Endothelial cell of umbilical vein (primary cell): ENCODE measurements around the gene AMER2. TPM values are rescaled to one million over a fixed set of nuclear protein-coding genes. Genes with fewer than 3 reads are reported as not detected.

Experiments
- BruUV-seq: library from RNA; stranded (reverse); fragments of 400-500 nt; replicated peaks from 2 replicates; lab custom pipeline; 2021; lab: Mats Ljungman, UMichigan
- CTCF ChIA-PET: fragments of 300-600, 350-600 bp; sonication (Branson Sonifier 250); formaldehyde crosslinking; loops from one replicate; lab custom pipeline; 2021; ENCODE audit warnings: antibody characterized with exemption, inconsistent platforms; lab: Charles Lee
- POLR2A ChIA-PET: fragments of 300-600, 350-600 bp; sonication (Branson Sonifier 250); formaldehyde crosslinking; loops from one replicate; lab custom pipeline; 2021; ENCODE audit warnings: antibody characterized with exemption, inconsistent platforms; lab: Charles Lee
- DNase-seq: peaks from one replicate; pipeline ENCODE4 v3.0.0-alpha.2; 2011; ENCODE audit warnings: low read depth, low spot score
- FAIRE-seq: peaks from 2 replicates; lab custom pipeline; 2011; peaks lifted over from hg19 to GRCh38; lab: Jason Lieb, UNC
- H2AFZ ChIP-seq: 2 replicates; pipeline ENCODE4 v1.6.0; 2012; ENCODE audit warnings: low read depth, low read length, control low read depth, inconsistent platforms
- H3K27ac ChIP-seq: 2 replicates; pipeline ENCODE4 v1.5.1; 2011; ENCODE audit warnings: low read depth, mild to moderate bottlenecking, control low read depth, low read length, moderate library complexity; ENCODE audit not compliant: insufficient read depth
- H3K27me3 ChIP-seq, 2 experiments: 2 replicates each; pipeline versions ENCODE4 v1.6.0 to v1.6.1; 2011; ENCODE audit warnings: low read length in 2 of 2, mixed read lengths in 1 of 2; ENCODE audit not compliant: control insufficient read depth in 2 of 2, insufficient read depth in 2 of 2
- H3K36me3 ChIP-seq, 2 experiments: 2 replicates in 1 of 2; 3 replicates in 1 of 2; pipeline ENCODE4 v1.5.1; 2011; ENCODE audit warnings: low read length in 2 of 2, mild to moderate bottlenecking in 1 of 2, moderate library complexity in 1 of 2; ENCODE audit not compliant: control insufficient read depth in 2 of 2, insufficient read depth in 2 of 2; ENCODE audit errors: extremely low read depth in 1 of 2
- H3K4me1 ChIP-seq: 3 replicates; pipeline ENCODE4 v1.5.1; 2011; ENCODE audit warnings: mild to moderate bottlenecking, low read length; ENCODE audit not compliant: control insufficient read depth, insufficient read depth; ENCODE audit errors: extremely low read depth
- H3K4me2 ChIP-seq: 2 replicates; pipeline ENCODE4 v1.6.1; 2011; ENCODE audit warnings: low read length, control low read depth, mixed read lengths; ENCODE audit not compliant: insufficient read depth
- H3K4me3 ChIP-seq, 3 experiments: fragments of 200-600 bp in 1 of 3; sonication (generic), shearing (Covaris generic) in 1 of 3; replicated peaks in 1 of 3; 2 replicates each; pipeline ENCODE4 v1.5.1; 2011 to 2016; ENCODE audit warnings: control low read depth in 3 of 3, low read length in 3 of 3, mild to moderate bottlenecking in 2 of 3, inconsistent platforms in 1 of 3, low read depth in 1 of 3, moderate library complexity in 1 of 3; ENCODE audit not compliant: insufficient read depth in 1 of 3
- H3K79me2 ChIP-seq: 2 replicates; pipeline ENCODE4 v1.6.0; 2012; ENCODE audit warnings: low read length, inconsistent platforms; ENCODE audit not compliant: control insufficient read depth, insufficient read depth
- H3K9ac ChIP-seq: replicated peaks from 2 replicates; pipeline ENCODE3; 2011; ENCODE audit warnings: low read length, control low read depth; ENCODE audit not compliant: insufficient read depth; ENCODE audit errors: extremely low read depth
- H3K9me1 ChIP-seq: replicated peaks from 3 replicates; pipeline ENCODE4 v1.6.0; 2011; ENCODE audit warnings: mild to moderate bottlenecking, low read length; ENCODE audit not compliant: control insufficient read depth, insufficient read depth; ENCODE audit errors: extremely low read depth
- H3K9me3 ChIP-seq: replicated peaks from 2 replicates; pipeline ENCODE4 v1.5.1; 2012; ENCODE audit warnings: low read length, inconsistent platforms; ENCODE audit not compliant: control insufficient read depth, insufficient read depth
- H4K20me1 ChIP-seq: replicated peaks from 2 replicates; pipeline ENCODE3; 2011; ENCODE audit warnings: mild to moderate bottlenecking, low read length; ENCODE audit not compliant: control insufficient read depth, insufficient read depth; ENCODE audit errors: extremely low read depth
- CTCF ChIP-seq, 2 donors: IDR thresholded peaks; 1 replicate in 1 of 2; 2 replicates in 1 of 2; pipeline ENCODE4 v1.5.1; 2011; ENCODE audit warnings: low read length in 2 of 2, mild to moderate bottlenecking in 2 of 2, moderate library complexity in 2 of 2, control low read depth in 1 of 2, inconsistent platforms in 1 of 2, low read depth in 1 of 2; ENCODE audit not compliant: insufficient read depth in 1 of 2; ENCODE audit errors: extremely low read depth in 1 of 2
- EZH2 ChIP-seq: IDR thresholded peaks from 2 replicates; pipeline ENCODE4 v1.6.1; 2012; ENCODE audit warnings: borderline replicate concordance, low read depth, mild to moderate bottlenecking, moderate library complexity, low read length, inconsistent platforms; ENCODE audit not compliant: severe bottlenecking
- FOS ChIP-seq: IDR thresholded peaks from 2 replicates; pipeline ENCODE4 v1.6.1; 2011; ENCODE audit warnings: mild to moderate bottlenecking, low read length, moderate library complexity, borderline replicate concordance; ENCODE audit not compliant: insufficient read depth
- GATA2 ChIP-seq: IDR thresholded peaks from 2 replicates; pipeline ENCODE4 v1.7.0; 2011; ENCODE audit warnings: low read depth, mild to moderate bottlenecking, moderate library complexity, mixed read lengths, low read length; ENCODE audit not compliant: insufficient read length, insufficient read depth
- JUN ChIP-seq: IDR thresholded peaks from 2 replicates; pipeline ENCODE4 v1.6.1; 2011; ENCODE audit warnings: borderline replicate concordance, low read depth; ENCODE audit not compliant: insufficient read length, insufficient read depth
- MAX ChIP-seq: IDR thresholded peaks from 2 replicates; pipeline ENCODE4 v1.6.1; 2011; ENCODE audit not compliant: insufficient read depth, insufficient read length
- MYC ChIP-seq: IDR thresholded peaks from one replicate; pipeline ENCODE4 v1.6.1; 2011; ENCODE audit warnings: mild to moderate bottlenecking, low read depth, low read length
- POLR2A ChIP-seq: IDR thresholded peaks from 2 replicates; pipeline ENCODE4 v1.6.1; 2012; ENCODE audit warnings: low read depth, mild to moderate bottlenecking, control low read depth, low read length
- POLR2AphosphoS5 ChIP-seq: IDR thresholded peaks from 2 replicates; pipeline ENCODE4 v1.6.1; 2012; ENCODE audit warnings: low read depth, mild to moderate bottlenecking, control low read depth, low read length, moderate library complexity; ENCODE audit not compliant: insufficient read depth
- dilution Hi-C: fragments of 300-500 bp; cut with MboI; formaldehyde crosslinking; loops from one replicate; pipeline ENCODE4 v1.15.0; 2019; ENCODE audit warnings: low sequenced_read_pairs; ENCODE audit not compliant: extremely low pct_ligation_motif_present
- intact Hi-C: fragments of 100-400 bp; cut with micrococcal nuclease; formaldehyde crosslinking; loops from one replicate; pipeline ENCODE4 v1.10.0; 2022
- polyA plus RNA-seq, 4 experiments: library from polyadenylated mRNA; depleted of rRNA in 3 of 4; stranded (reverse) in 3 of 4; unstranded in 1 of 4; fragments of >200 nt; gene quantifications; 2 replicates each; pipeline versions ENCODE4 v1.2.1 to v1.2.3, GENCODE V29; 2011 to 2012; ENCODE audit warnings: missing spikeins in 1 of 4
- total RNA-seq: library from RNA; stranded (reverse); gene quantifications from 2 replicates; pipeline ENCODE4 v1.2.3, GENCODE V29; 2021

AMER2 gene
- total and polyA plus RNA-seq, 2 donors (not counting 3 experiments of a cell fraction or from before 2014, with no cell fraction given) = not detected

GRCh38 chr13:25214491-25215252, 42.6 kb upstream of the AMER2 start:
- Histone ChIP-seq H4K20me1 (no peaks in the 10 kb centered on the region), H3K4me1 (no peaks in the 10 kb centered on the region), H3K4me2 (no peak overlapping the region), H3K27me3 (no peaks in the 10 kb centered on the region), H3K4me3 (no peak overlapping the region), H3K9me3 (no peaks in the 10 kb centered on the region), H3K9ac (no peak overlapping the region), H2AFZ (no peak overlapping the region), H3K79me2 (no peaks in the 10 kb centered on the region), H3K9me1 (no peaks in the 10 kb centered on the region), H3K27ac (no peak overlapping the region), H3K36me3 (no peaks in the 10 kb centered on the region)
- DNase-seq (no peak), FAIRE-seq (no peak)
- POLR2A ChIA-PET = no interaction called here
- BruUV-seq = no TSS peak
- intact Hi-C loops = no loop called here
- TF ChIP-seq POLR2A (no peak), GATA2 (no peak), POLR2AphosphoS5 (no peak)
- dilution Hi-C loops = no loop called here
- CTCF ChIA-PET = interaction anchor here (0.5 to 1.6 kb wide), 5 partner anchors 8 to 162 kb away, joined by 3 to 5 read pairs (median 4); no protein-coding TSS in a partner anchor

GRCh38 chr13:25213715-25214114, 41.6 kb upstream of the AMER2 start:
- CTCF ChIA-PET = interaction anchor here (0.5 to 1.6 kb wide), 4 partner anchors 9 to 163 kb away, joined by 3 to 5 read pairs (median 4); no protein-coding TSS in a partner anchor
- H3K36me3 ChIP-seq = no peaks in the 10 kb centered on the region
- DNase-seq (no peak), FAIRE-seq (no peak)
- no peak overlapping the region for H3K4me2 ChIP-seq
- H3K4me1 ChIP-seq = no peaks in the 10 kb centered on the region
- TF ChIP-seq EZH2 = no peak
- TF ChIP-seq FOS = no peak
- no peak for TF ChIP-seq CTCF (IDR thresholded peaks at IDR 0.05; ENCODE audit: extremely low read depth in 1 of 2, insufficient read depth in 1 of 2, low read depth in 1 of 2, low read length in 2 of 2)
- no peak for TF ChIP-seq GATA2
- TF ChIP-seq POLR2AphosphoS5 = no peak
- no peak for TF ChIP-seq MAX
- TF ChIP-seq POLR2A = no peak
- no peak for TF ChIP-seq JUN
- TF ChIP-seq MYC = no peak
- no peaks in the 10 kb centered on the region for H3K27me3 ChIP-seq
- no peaks in the 10 kb centered on the region for H4K20me1 ChIP-seq
- no peak overlapping the region for H2AFZ ChIP-seq
- intact Hi-C loops (no loop called here), dilution Hi-C loops (no loop called here)
- no TSS peak for BruUV-seq
- no peaks in the 10 kb centered on the region for H3K9me1 ChIP-seq
- no peak overlapping the region for H3K9ac ChIP-seq
- POLR2A ChIA-PET = no interaction called here
- H3K79me2 ChIP-seq = no peaks in the 10 kb centered on the region
- no peak overlapping the region for H3K4me3 ChIP-seq
- H3K27ac ChIP-seq = no peak overlapping the region
- H3K9me3 ChIP-seq = no peaks in the 10 kb centered on the region
